GM19240 (cell line): Measurements from ENCODE around the gene RMRP.

Experiments
- DNase-seq: peaks from one replicate; pipeline ENCODE4 v3.0.0; 2011; ENCODE audit warnings: low spot score; ENCODE audit not compliant: insufficient read length

RMRP gene

DNA sequence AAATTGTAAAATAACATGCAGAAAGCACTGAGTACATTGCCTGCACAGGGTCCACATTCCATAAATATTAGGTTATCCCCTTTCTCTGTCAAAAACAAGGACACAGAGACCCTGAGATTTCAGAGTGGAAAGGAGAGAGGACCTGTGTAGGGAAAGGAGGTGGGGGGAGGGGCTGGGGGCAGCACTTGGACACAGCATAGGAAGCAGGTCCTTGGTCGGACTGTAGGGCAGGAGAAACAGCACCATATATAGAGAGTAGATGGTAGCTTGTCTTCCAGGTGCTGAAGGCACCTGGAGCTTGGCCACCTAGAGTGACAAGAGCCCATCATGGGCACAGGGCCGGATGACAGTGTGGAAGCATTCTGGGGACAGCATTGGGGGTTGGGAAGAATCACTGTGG, 29.5 kb upstream of the RMRP start:
- DNase-seq: no peak

DNA sequence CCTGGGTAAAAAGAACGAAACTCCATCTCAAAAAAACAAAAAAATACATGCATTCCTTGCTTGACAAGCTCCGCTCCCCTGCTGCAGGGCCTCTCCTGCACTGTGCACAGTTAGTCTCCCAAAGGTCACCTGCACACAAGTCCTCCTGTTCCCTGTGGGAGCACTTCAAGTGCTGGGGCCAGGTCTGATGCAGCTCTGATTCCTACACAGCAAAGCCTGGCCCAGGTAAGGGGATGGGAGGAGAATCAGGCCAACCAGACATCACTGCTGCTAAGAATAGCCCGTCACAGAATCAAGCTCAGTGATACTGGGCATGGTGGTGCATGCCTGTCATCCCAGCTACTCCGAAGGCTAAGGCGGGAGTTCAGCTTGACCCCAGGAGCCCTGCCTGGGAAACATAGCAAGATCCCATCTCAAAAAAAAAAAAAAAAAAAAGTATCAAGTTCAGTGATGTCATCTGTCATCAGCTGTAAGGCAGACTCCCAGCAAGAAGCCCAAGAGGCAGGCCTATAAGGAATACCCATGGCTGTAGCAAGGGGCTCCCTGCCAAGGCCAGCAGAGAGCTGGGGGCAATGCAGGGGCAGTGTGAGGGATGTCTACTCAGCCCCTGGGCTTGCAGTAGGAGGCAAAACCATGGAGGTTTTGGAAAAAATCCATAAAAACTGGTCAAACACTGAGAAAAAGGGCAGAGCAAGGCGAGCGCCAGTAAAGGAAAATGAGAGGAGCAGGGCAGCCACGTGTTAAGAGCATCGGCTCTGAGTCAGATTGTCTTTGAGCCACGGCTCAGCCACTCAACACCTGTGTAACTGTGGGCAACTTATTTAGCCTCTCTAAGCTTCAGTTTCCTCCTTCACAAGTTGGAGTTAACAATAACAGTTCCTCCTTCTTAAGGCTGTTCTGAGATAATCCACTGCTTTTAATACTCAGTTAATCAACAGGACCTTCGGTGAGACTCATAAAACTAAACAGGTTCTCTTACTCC, 28.7 kb upstream of the RMRP start:
- no peak for DNase-seq

DNA sequence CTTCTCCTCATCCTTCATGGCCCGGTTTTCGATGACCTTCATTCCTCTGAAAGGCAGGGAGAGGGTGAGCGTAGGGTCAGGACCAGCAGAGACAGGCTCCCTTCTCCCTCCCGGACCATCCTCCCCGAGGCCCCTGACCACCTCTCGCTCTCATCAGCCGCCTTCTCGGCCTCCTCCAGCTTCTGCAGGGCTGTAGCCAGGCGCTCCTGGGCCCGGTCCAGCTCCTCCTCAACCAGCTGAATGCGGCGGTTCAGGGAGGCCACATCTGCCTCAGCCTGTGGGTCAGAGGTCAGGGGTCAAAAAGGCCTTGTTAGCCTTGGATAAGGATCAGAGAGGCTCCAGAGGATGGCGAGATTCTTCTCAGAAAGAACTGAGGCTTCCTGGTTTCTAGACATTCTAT, 27.7 kb upstream of the RMRP start:
- no peak for DNase-seq

DNA sequence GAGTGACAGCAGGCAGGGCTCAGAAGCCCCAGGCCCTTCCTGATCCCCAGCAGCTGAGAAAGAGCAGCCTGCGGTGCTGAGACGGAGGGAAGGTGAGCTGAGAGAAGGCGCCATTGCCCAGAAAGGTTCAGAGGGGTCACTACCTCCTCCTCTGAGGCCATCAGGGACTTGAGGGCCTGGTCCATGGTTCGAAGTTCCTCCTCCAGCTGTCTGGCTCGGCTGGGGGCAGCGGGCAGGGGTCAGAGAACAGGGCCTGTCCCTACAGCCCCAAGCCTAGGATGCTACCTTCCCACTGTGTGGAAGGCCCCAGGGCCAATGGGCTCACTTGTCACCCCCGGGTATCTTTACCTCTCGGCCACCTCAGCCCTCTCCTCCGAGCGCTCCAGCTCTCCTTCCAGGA, 27.1 kb upstream of the RMRP start:
- no peak for DNase-seq

DNA sequence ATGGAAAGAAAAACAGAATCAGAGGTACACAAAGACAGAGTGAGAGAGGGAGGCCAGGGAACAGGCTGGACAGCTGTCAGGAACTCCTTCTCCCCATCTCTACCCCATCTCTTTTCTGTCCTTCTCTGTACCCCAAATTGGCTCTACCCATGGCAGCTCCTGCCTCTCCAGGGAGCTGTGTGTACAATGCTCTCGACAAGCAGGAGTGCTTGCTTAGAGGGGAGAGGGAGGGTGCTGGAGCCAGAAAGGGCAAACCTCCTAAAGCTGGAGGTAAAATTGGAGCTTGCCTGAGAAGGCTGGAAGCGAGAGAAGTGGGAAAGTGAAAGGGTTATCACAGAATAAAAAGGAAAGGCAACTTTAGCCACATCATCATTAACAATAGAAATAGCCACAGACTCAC, 25.5 kb upstream of the RMRP start:
- DNase-seq: no peak

DNA sequence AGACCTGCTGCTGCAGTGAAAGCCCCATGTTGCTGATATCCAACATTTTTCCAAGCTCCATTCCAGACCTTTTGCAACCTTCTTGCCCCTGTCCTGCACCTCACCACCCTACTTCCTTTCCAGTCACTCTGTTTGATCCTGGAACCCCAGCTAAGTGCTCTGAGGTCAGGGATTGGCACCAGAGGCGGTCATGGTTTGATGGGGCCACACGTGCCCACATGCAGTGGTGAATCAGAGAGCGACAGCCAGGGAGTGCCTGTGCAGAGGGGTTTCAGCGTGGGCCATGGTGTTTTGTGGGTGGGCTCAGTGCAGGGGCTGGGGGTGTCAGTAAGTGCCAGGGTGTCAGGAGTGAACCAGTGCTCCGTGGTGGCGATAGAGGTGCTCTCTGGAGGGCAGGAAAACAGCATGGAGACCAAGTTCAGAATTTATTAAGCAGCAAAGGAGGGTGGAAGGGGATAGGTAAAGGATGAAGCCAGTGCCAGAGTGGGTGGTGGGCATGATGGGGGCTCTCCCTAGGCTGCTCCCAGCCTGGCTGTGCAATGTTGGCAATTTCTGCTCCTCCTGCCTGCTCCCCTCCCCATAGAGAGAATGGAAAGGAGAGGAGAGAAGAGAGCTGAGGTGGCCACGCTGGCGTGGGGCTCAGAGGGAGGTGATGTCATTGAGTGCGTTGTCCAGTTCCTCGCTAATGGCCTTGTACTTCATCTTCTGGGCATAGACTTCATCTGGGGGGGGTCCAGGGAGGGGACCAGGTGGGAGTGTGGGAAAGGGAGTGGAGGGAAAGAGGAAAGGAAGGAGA, 24.9 kb upstream of the RMRP start:
- DNase-seq: no peak

DNA sequence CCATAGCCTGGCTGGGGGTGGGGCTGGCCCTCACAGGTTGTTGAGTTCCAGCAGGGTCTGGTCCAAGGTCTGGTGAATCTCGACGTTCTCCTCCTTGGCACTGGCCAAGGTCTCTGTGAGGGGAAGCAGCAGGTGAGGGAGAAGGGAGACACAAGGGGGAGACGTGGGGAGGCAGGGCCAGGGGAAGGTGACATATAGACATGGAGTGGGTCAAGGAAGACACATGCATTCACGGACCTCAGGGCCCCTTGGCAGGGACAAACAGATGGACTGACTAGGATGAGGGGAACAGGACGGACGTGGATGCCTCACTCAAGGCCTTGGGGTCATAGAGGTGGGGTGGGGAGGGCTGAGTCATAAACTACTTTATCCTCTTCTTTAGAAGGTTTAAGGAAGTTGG, 24.2 kb upstream of the RMRP start:
- no peak for DNase-seq

DNA sequence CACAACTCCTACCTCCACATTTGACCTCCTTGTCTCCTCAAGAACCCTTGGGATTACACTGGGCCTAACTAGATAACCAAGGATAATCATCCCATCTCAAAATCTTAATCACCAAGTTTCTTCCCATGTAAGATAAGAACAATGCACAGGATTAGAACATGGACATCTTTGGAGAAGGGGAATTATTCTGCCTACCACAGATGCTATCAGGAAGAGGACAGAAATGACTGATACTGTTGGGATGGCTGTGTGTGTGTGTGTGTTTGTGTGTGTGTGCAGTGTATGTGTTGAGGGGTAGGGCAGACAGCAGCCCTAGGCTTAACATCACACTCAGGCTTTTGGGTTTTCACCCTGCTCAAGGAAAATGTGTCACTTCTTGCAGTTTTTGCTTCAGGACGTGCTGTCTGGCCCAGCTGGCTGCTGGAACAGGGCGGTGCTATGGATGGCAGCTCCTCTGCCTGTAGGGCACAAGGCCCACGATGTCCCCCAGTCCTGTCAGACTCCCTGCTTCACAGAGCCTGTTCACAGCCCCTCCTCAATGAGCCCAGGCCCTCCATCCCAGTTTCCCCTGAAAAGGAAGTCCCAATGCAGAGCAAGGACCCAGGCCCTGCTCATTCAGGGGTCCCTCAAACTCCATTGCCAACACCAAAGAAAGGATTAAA, 23.7 kb upstream of the RMRP start:
- DNase-seq: no peak

DNA sequence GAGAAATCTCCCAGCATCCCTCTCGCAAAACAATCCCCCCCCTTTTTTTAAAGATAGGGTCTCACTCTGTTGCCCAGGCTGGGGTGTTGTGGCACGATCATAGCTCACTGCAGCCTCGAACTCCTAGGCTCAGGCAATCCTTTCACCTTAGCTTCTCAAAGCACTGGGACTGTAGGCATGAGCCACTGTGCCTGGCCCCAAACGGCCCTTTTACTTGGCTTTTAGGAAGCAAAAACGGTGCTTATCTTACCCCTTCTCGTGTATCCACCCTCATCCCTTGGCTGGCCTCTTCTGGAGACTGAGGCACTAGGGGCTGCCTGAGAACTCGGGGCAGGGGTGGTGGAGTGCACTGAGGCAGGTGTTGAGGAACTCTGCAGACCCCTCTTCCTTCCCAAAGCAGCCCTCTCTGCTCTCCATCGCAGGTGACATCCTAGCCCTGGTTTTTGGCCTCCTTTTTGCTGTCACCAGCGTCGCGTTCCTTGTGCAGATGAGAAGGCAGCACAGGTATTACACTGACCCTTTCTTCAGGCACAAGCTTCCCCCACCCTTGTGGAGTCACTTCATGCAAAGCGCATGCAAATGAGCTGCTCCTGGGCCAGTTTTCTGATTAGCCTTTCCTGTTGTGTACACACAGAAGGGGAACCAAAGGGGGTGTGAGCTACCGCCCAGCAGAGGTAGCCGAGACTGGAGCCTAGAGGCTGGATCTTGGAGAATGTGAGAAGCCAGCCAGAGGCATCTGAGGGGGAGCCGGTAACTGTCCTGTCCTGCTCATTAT, 22.7 kb upstream of the RMRP start:
- DNase-seq: peak; percentile 55

DNA sequence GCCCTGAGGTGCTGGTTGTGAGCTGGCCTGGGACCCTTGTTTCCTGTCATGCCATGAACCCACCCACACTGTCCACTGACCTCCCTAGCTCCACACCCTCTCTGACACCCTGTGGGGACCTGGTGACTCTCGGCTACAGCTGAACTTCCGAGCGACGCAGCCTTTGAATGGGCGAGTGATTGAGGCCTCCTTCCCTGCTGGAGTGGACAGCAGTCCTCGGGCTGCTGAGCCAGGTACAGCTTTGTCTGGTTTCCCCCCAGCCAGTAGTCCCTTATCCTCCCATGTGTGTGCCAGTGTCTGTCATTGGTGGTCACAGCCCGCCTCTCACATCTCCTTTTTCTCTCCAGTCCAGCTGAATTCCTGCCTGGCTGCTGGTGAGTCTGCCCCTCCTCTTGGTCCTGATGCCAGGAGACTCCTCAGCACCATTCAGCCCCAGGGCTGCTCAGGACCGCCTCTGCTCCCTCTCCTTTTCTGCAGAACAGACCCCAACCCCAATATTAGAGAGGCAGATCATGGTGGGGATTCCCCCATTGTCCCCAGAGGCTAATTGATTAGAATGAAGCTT, 22.0 kb upstream of the RMRP start:
- DNase-seq: no peak

DNA sequence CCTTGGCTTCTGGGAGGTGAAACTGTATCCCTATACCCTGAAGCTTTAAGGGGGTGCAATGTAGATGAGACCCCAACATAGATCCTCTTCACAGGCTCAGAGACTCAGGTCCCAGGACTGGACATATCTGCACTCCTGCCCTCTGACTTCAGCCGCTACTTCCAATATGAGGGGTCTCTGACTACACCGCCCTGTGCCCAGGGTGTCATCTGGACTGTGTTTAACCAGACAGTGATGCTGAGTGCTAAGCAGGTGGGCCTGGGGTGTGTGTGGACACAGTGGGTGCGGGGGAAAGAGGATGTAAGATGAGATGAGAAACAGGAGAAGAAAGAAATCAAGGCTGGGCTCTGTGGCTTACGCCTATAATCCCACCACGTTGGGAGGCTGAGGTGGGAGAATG, 21.3 kb upstream of the RMRP start:
- DNase-seq: no peak

DNA sequence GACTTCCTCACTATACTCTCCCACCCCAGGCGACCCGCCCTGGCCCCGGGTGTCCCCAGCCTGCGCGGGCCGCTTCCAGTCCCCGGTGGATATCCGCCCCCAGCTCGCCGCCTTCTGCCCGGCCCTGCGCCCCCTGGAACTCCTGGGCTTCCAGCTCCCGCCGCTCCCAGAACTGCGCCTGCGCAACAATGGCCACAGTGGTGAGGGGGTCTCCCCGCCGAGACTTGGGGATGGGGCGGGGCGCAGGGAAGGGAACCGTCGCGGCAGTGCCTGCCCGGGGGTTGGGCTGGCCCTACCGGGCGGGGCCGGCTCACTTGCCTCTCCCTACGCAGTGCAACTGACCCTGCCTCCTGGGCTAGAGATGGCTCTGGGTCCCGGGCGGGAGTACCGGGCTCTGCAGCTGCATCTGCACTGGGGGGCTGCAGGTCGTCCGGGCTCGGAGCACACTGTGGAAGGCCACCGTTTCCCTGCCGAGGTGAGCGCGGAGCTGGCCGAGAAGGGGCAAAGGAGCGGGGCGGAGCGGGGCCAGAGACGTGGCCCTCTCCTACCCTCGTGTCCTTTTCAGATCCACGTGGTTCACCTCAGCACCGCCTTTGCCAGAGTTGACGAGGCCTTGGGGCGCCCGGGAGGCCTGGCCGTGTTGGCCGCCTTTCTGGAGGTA, 18.0 kb upstream of the RMRP start:
- DNase-seq: no peak

DNA sequence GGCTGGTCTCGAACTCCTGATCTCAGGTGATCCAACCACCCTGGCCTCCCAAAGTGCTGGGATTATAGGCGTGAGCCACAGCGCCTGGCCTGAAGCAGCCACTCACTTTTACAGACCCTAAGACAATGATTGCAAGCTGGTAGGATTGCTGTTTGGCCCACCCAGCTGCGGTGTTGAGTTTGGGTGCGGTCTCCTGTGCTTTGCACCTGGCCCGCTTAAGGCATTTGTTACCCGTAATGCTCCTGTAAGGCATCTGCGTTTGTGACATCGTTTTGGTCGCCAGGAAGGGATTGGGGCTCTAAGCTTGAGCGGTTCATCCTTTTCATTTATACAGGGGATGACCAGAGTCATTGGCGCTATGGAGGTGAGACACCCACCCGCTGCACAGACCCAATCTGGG, 17.4 kb upstream of the RMRP start:
- no peak for DNase-seq

DNA sequence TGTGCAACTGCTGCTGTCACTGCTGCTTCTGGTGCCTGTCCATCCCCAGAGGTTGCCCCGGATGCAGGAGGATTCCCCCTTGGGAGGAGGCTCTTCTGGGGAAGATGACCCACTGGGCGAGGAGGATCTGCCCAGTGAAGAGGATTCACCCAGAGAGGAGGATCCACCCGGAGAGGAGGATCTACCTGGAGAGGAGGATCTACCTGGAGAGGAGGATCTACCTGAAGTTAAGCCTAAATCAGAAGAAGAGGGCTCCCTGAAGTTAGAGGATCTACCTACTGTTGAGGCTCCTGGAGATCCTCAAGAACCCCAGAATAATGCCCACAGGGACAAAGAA, 16.2 kb upstream of the RMRP start:
- DNase-seq: no peak

DNA sequence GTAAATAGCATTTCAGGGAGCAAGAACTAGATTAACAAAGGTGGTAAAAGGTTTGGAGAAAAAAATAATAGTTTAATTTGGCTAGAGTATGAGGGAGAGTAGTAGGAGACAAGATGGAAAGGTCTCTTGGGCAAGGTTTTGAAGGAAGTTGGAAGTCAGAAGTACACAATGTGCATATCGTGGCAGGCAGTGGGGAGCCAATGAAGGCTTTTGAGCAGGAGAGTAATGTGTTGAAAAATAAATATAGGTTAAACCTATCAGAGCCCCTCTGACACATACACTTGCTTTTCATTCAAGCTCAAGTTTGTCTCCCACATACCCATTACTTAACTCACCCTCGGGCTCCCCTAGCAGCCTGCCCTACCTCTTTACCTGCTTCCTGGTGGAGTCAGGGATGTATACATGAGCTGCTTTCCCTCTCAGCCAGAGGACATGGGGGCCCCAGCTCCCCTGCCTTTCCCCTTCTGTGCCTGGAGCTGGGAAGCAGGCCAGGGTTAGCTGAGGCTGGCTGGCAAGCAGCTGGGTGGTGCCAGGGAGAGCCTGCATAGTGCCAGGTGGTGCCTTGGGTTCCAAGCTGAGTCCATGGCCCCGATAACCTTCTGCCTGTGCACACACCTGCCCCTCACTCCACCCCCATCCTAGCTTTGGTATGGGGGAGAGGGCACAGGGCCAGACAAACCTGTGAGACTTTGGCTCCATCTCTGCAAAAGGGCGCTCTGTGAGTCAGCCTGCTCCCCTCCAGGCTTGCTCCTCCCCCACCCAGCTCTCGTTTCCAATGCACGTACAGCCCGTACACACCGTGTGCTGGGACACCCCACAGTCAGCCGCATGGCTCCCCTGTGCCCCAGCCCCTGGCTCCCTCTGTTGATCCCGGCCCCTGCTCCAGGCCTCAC, 15.6 kb upstream of the RMRP start, which contains the start of gene CA9:
Gene CA9 (plus strand): TSS at position 797 of the 893 bp plus-strand sequence. CDS start 32 bp downstream, at position 829.
- no peak for DNase-seq

DNA sequence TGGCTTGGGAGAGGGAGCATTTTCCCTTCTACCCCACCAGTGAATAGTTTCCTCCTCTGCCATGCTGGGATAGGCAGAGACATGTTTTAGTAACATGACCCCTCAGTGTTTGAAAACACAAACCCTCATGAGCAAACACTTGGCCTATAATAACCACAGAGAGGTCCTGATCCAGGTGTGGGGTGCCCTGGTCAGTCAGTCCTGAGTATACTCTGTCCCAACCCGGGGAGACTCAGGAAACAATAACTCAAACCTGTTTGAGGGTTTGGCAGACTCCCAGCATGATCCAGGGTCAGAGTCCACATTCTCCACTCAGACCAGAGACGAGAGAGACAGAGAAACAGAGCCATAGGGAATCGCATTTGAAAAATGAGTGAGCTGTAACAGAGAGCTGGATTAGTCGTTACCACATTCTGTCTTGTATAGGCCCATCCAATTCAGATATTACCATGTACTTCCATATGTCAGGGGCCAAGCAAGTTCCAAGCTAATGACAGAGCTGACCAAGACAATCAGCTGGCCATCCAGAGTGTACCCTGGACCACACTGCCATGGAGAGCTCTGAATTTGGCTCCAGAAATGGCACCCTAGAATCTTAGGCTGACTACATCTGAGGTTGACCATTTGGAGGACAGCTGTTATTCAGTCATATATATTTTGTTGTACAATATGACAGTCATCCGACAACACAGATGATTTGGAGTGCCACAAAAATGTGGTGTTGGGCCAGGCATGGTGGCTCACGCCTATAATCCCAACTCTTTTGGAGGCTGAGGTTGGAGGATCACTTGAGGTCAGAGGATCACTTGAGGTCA, 11.7 kb upstream of the RMRP start:
- DNase-seq: no peak

DNA sequence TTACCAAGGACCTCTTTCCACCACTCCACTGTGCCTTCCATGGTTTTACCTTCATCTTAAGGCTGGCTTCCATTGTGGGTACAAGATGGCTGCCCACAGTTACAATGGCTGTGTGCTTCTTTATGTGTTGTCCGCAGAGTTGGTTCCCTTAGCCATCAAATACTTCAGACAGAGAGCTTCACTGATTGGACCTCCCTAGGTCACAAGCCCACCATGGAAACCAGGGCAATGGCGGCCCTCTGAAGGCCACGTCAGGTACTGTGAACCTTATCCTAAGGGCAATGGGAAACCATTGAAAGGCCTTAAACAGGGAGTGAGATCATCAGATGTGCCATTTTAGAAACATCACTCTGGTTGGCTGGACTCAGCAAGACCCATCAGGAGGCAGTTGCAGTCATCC, 10.1 kb upstream of the RMRP start:
- no peak for DNase-seq

DNA sequence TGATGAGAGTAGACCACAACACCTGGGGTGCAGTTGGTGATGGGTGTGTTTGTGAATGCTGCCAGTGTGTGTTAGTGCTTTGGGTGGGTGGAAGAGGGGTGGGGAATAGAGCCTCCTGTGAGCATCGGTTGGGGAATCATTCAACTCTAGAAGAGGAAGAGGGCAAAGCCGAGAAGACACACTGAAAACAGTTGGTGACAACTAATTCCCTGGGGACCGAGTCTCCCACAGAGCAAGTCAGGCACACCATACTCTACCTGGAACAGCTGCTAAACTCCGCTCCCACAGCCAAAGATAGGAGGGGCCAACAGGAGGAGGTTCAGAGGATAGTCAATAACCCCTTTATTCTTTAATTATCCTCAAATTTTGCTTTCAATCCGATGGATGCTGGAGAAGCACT, 8.7 kb upstream of the RMRP start:
- no peak for DNase-seq

DNA sequence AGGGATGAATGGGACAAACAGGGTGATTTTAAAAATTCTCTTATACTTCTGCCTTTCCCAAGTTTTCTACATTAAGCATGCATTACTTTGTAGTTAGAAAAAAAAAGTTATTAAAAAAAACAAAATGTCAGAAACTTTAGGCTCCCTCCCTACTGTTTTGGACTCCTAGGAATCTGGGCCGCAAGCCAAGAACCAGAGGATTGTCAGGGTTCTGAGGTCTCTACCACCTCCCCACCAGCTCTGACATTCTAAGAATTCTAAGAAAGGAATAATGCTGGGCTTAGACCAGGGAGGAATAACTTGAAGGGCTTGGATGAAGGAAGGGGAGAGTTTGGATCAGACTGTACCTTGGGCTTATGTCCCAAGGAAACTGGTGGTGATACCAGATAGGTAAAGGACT, 8.2 kb upstream of the RMRP start:
- no peak for DNase-seq
